K562 (cell line): ENCODE results near the gene DEGS2. TPM values are rescaled to one million over a fixed set of nuclear protein-coding genes. Genes with fewer than 3 reads are reported as not detected.

Source experiments
- ATAC-seq: fragments of 200-7000 bp; cut with Tn5 transposase; 3 replicates; pipeline ENCODE4 v1.9.1; 2020; ENCODE audit warnings: moderate library complexity
- BruUV-seq: library from RNA; stranded (reverse); fragments of 400-500 nt; replicated peaks from 2 replicates; lab custom pipeline; 2021; lab: Mats Ljungman, UMichigan
- CTCF ChIA-PET: fragments of 300-600 bp; formaldehyde crosslinking; extraction: SDS; loops from one replicate; lab custom pipeline; 2021; ENCODE audit warnings: low intra/inter-chr PET ratio; lab: Yijun Ruan, JAX
- POLR2A ChIA-PET: fragments of 300-600, 350-650 bp; sonication (Branson Sonifier 250); formaldehyde crosslinking; extraction: SDS; loops from one replicate; lab custom pipeline; 2021; ENCODE audit warnings: antibody characterized with exemption, inconsistent platforms; lab: Yijun Ruan, JAX
- DNase-seq, 4 experiments: peaks; one replicate each; pipeline versions ENCODE4 v3.0.0 to v3.0.0-alpha.2; 2011 to 2018; ENCODE audit warnings: low spot score in 3 of 4, mixed read lengths in 3 of 4; ENCODE audit errors: extremely low read depth in 1 of 4
- FAIRE-seq: peaks from 2 replicates; lab custom pipeline; 2011; peaks lifted over from hg19 to GRCh38; lab: Jason Lieb, UNC
- H2AFZ ChIP-seq: 2 replicates; pipeline ENCODE4 v1.6.0; 2011; ENCODE audit warnings: low read depth, low read length, control low read depth, inconsistent platforms
- H3K27ac ChIP-seq: fragments of 200-600 bp; 3 replicates; pipeline ENCODE4 v1.8.0; 2011; ENCODE audit warnings: low read depth, mild to moderate bottlenecking, control low read depth, inconsistent platforms, low read length, moderate library complexity, mixed read lengths; ENCODE audit errors: extremely low read depth
- H3K27me3 ChIP-seq, 2 experiments: fragments of 300-600 bp in 1 of 2; 2 replicates in 1 of 2; 3 replicates in 1 of 2; pipeline versions ENCODE4 v1.6.0 to v1.8.0; 2011; ENCODE audit warnings: inconsistent platforms in 2 of 2, low read length in 2 of 2, mild to moderate bottlenecking in 1 of 2, mixed read lengths in 1 of 2, moderate library complexity in 1 of 2; ENCODE audit not compliant: control insufficient read depth in 2 of 2, insufficient read depth in 2 of 2
- H3K36me3 ChIP-seq: fragments of 300-600 bp; 3 replicates; pipeline ENCODE4 v1.8.0; 2011; ENCODE audit warnings: mild to moderate bottlenecking, low read length, inconsistent platforms; ENCODE audit not compliant: control insufficient read depth, insufficient read depth
- H3K4me1 ChIP-seq, 2 experiments: fragments of 200-600 bp in 1 of 2; replicated peaks in 1 of 2; 2 replicates in 1 of 2; 3 replicates in 1 of 2; pipeline versions ENCODE4 v1.5.1 to v1.8.0; 2011; ENCODE audit warnings: inconsistent platforms in 2 of 2, low read length in 2 of 2, mild to moderate bottlenecking in 1 of 2, mixed read lengths in 1 of 2, moderate library complexity in 1 of 2; ENCODE audit not compliant: control insufficient read depth in 2 of 2, insufficient read depth in 2 of 2
- H3K4me2 ChIP-seq: 2 replicates; pipeline ENCODE4 v1.6.1; 2011; ENCODE audit warnings: low read length, control low read depth, inconsistent platforms, mixed read lengths; ENCODE audit not compliant: insufficient read depth
- H3K4me3 ChIP-seq: fragments of 200-600 bp; sonication (generic), shearing (Covaris generic); 2 replicates; pipeline ENCODE4 v1.5.1; 2016; ENCODE audit warnings: control low read depth, inconsistent platforms
- H3K79me2 ChIP-seq: fragments of 200-600 bp; 3 replicates; pipeline ENCODE4 v1.8.0; 2011; ENCODE audit warnings: low read length, inconsistent platforms; ENCODE audit not compliant: control insufficient read depth, insufficient read depth
- H3K9ac ChIP-seq, 2 experiments: 2 replicates each; pipeline versions ENCODE4 v1.6.0 to v1.6.1; 2011; ENCODE audit warnings: low read depth in 2 of 2, low read length in 2 of 2, control low read depth in 1 of 2, inconsistent platforms in 1 of 2, mild to moderate bottlenecking in 1 of 2, mixed read lengths in 1 of 2; ENCODE audit not compliant: insufficient read depth in 1 of 2
- H3K9me1 ChIP-seq: one replicate; pipeline ENCODE4 v1.6.0; 2011; ENCODE audit warnings: inconsistent platforms, mild to moderate bottlenecking, low read length, moderate library complexity; ENCODE audit not compliant: control insufficient read depth, insufficient read depth
- H3K9me3 ChIP-seq: replicated peaks from 2 replicates; pipeline ENCODE4 v1.5.1; 2011; ENCODE audit warnings: low read depth, low read length, inconsistent platforms; ENCODE audit not compliant: control insufficient read depth, insufficient read depth
- H4K20me1 ChIP-seq: replicated peaks from 2 replicates; pipeline ENCODE4 v1.6.1; 2011; ENCODE audit warnings: low read length, inconsistent platforms, mixed read lengths; ENCODE audit not compliant: control insufficient read depth, insufficient read depth
- ARID1B ChIP-seq: fragments of 450-650 bp; IDR thresholded peaks from 2 replicates; pipeline ENCODE4 v1.6.1; 2016; ENCODE audit warnings: antibody characterized with exemption, mild to moderate bottlenecking, inconsistent platforms
- BMI1 ChIP-seq: fragments of 150-350 bp; IDR thresholded peaks from 2 replicates; pipeline ENCODE4 v1.6.1; 2014; ENCODE audit warnings: low read length
- CTCFL ChIP-seq: IDR thresholded peaks from 2 replicates; pipeline ENCODE4 v1.6.1; 2011; ENCODE audit warnings: borderline replicate concordance, low read depth, mild to moderate bottlenecking, moderate library complexity, low read length; ENCODE audit not compliant: insufficient read depth, poor library complexity, severe bottlenecking
- DLX4 ChIP-seq: fragments of 250-450 bp; sonication (Bioruptor Pico); IDR thresholded peaks from 2 replicates; pipeline ENCODE4 v1.6.1; 2021; ENCODE audit warnings: mild to moderate bottlenecking
- EP400 ChIP-seq: fragments of 450-650 bp; IDR thresholded peaks from 2 replicates; pipeline ENCODE4 v1.6.1; 2017; ENCODE audit warnings: antibody characterized with exemption, mild to moderate bottlenecking, moderate library complexity
- MAFG ChIP-seq: fragments of 450-650 bp; conservative IDR thresholded peaks from 2 replicates; pipeline ENCODE4 v1.6.1; 2016; ENCODE audit warnings: missing genetic modification characterization, missing compliant biosample characterization
- PURB ChIP-seq: sonication (generic); formaldehyde crosslinking; IDR thresholded peaks from 2 replicates; pipeline ENCODE4 v1.9.0; 2021; ENCODE audit warnings: low read depth, mild to moderate bottlenecking, missing genetic modification reagents
- SMARCA5 ChIP-seq: fragments of 450-650 bp; IDR thresholded peaks from 2 replicates; pipeline ENCODE4 v1.6.1; 2016
- SMARCE1 ChIP-seq: fragments of 450-650 bp; IDR thresholded peaks from 2 replicates; pipeline ENCODE4 v1.7.1; 2016; ENCODE audit warnings: mild to moderate bottlenecking
- SMC3 ChIP-seq: conservative IDR thresholded peaks from 2 replicates; pipeline ENCODE4 v1.6.1; 2011; ENCODE audit warnings: low read depth, low read length, improper control_type of control experiment; ENCODE audit not compliant: insufficient read depth
- ZHX1 ChIP-seq: fragments of 150-350 bp; conservative IDR thresholded peaks from 2 replicates; pipeline ENCODE4 v1.6.1; 2014; ENCODE audit warnings: low read length
- ZNF174 ChIP-seq: fragments of 250-450 bp; sonication (Bioruptor Pico); IDR thresholded peaks from 2 replicates; pipeline ENCODE4 v1.4.0; 2020; ENCODE audit warnings: mild to moderate bottlenecking
- ZNF586 ChIP-seq: fragments of 450-650 bp; formaldehyde crosslinking; conservative IDR thresholded peaks from 2 replicates; pipeline ENCODE4 v1.4.0; 2020; ENCODE audit warnings: mild to moderate bottlenecking, moderate library complexity
- WGBS: fragments of 100-300 bp; shearing (Covaris generic); methylation state at CpG from one replicate; pipeline ENCODE4 v1.1.6; 2016; ENCODE audit warnings: low coverage, mixed read lengths; ENCODE audit not compliant: insufficient coverage; ENCODE audit errors: missing lambda C conversion rate; 5-methylcytosine and 5-hydroxymethylcytosine counted together
- in situ Hi-C: fragments of 300-500 bp; cut with MboI; formaldehyde crosslinking; loops from 4 replicates; pipeline ENCODE4 v1.15.0; 2018; ENCODE audit warnings: inconsistent platforms, mixed read lengths
- intact Hi-C: fragments of 100-400 bp; cut with micrococcal nuclease; formaldehyde crosslinking; loops from 2 replicates; pipeline ENCODE4 v1.14.2; 2022
- polyA plus RNA-seq, 8 experiments: library from polyadenylated mRNA; depleted of rRNA in 4 of 8; stranded (reverse) in 5 of 8; unstranded in 3 of 8; fragments of >200 nt; fragmentation: Nextera tagmentation in 2 of 8; fragmentation: Illumina TruSeq in 1 of 8; extraction: Ambion mirVana in 2 of 8; extraction: Trizol in 1 of 8; gene quantifications; 2 replicates each; pipeline versions ENCODE4 v1.2.1 to v1.2.3, GENCODE V29; 2011 to 2014; ENCODE audit warnings: inconsistent platforms in 1 of 8, missing spikeins in 1 of 8
- total RNA-seq, 7 experiments: library from RNA; depleted of rRNA in 6 of 7; stranded (reverse); fragments of >200 nt in 6 of 7; fragmentation: Illumina TruSeq in 2 of 7; extraction: Trizol in 2 of 7; gene quantifications; 2 replicates each; pipeline versions ENCODE4 v1.2.1 to v1.2.3, GENCODE V29; 2011 to 2021; ENCODE audit warnings: low replicate concordance in 1 of 7

DEGS2 gene
- total and polyA plus RNA-seq, 9 of the 15 experiments (the other 6 are each of a cell fraction or from before 2014, with no cell fraction given) = 0.22 to 2.9 (median 0.70) TPM

GRCh38 chr14:100096656-100097055 lies 62.8 kb downstream of the DEGS2 start:
- in situ Hi-C loops (no loop called here), intact Hi-C loops (no loop called here)
- Histone ChIP-seq H3K79me2 (no peaks in the 10 kb centered on the region), H3K9me1 (no peaks in the 10 kb centered on the region), H3K27ac (no peak overlapping the region), H3K4me2 (no peak overlapping the region), H3K27me3 (no peaks in the 10 kb centered on the region), H3K4me3 (no peak overlapping the region), H2AFZ (no peak overlapping the region), H4K20me1 (no peaks in the 10 kb centered on the region), H3K9me3 (no peaks in the 10 kb centered on the region), H3K9ac (no peak overlapping the region), H3K4me1 (no peaks in the 10 kb centered on the region; a peak in 1 of 5 replicates), H3K36me3 (peaks cover 18% of the 10 kb centered on the region; the same call in 1 of the 3 replicates)
- POLR2A ChIA-PET = interaction anchor here (1.8 to 2.1 kb wide), 2 partner anchors 12 to 14 kb away, joined by 4 to 5 read pairs; no protein-coding TSS in a partner anchor
- no TSS peak for BruUV-seq
- 72% methylated on average over 3 of the region's 3 CpGs for WGBS
- ATAC-seq (no peak), DNase-seq (no peak), FAIRE-seq (no peak)
- CTCF ChIA-PET = no interaction called here
- no peak for TF ChIP-seq SMARCA5
- TF ChIP-seq BMI1 = no peak
- no peak for TF ChIP-seq SMARCE1
- TF ChIP-seq PURB = no peak
- TF ChIP-seq ZNF174 (CRISPR knock-in tag) = no peak
- TF ChIP-seq SMC3 = no peak
- TF ChIP-seq ZHX1 = no peak
- TF ChIP-seq ZNF586 (CRISPR knock-in tag) = no peak
- TF ChIP-seq MAFG (tag) = no peak
- no peak for TF ChIP-seq CTCFL
- no peak for TF ChIP-seq DLX4 (CRISPR knock-in tag)
- no peak for TF ChIP-seq EP400
- no peak for TF ChIP-seq ARID1B
